A549 (cell line): ENCODE measurements around the gene ABCA2. TPM values are rescaled to one million over a fixed set of nuclear protein-coding genes. Genes with fewer than 3 reads are reported as not detected.
"Not testable (repeated sequence)": the region's sequence is repeated elsewhere in the genome, so short reads cannot be mapped to it uniquely, and the experiment has no call there.

ENCODE experiments used
- ATAC-seq, 2 experiments: fragments of 200-7000 bp in 1 of 2; fragments of >200 bp in 1 of 2; cut with Nextera tagmentation in 1 of 2; cut with Tn5 transposase in 1 of 2; 3 replicates each; pipeline versions ENCODE4 v1.8.0 to v1.9.1; 2018 to 2020; ENCODE audit warnings: mild to moderate bottlenecking in 1 of 2, moderate library complexity in 1 of 2
- CTCF ChIA-PET: fragments of 300-600 bp; sonication (Branson Sonifier 250); formaldehyde crosslinking; extraction: SDS; loops from one replicate; lab custom pipeline; 2021; ENCODE audit warnings: antibody characterized with exemption, inconsistent platforms; lab: Yijun Ruan, JAX
- POLR2A ChIA-PET: fragments of 350-600 bp; formaldehyde crosslinking; extraction: SDS; loops from one replicate; lab custom pipeline; 2021; ENCODE audit warnings: antibody characterized with exemption, inconsistent platforms; lab: Yijun Ruan, JAX
- DNase-seq, 2 experiments: peaks; one replicate each; pipeline versions ENCODE4 v3.0.0 to v3.0.0-alpha.2; 2011 to 2016; ENCODE audit warnings: low read depth in 1 of 2, low spot score in 1 of 2
- FAIRE-seq: peaks from 2 replicates; lab custom pipeline; 2011; peaks lifted over from hg19 to GRCh38; lab: Jason Lieb, UNC
- H3K27ac ChIP-seq, 2 experiments: fragments of >200 bp; sonication (Bioruptor Twin); formaldehyde crosslinking; 3 replicates each; pipeline ENCODE4 v1.5.1; 2016 to 2017
- H3K4me1 ChIP-seq: fragments of >200 bp; sonication (Bioruptor Twin); formaldehyde crosslinking; 3 replicates; pipeline ENCODE4 v1.6.1; 2016
- H3K4me2 ChIP-seq: fragments of >200 bp; sonication (Bioruptor Twin); formaldehyde crosslinking; 3 replicates; pipeline ENCODE4 v1.6.1; 2016
- H3K4me3 ChIP-seq: fragments of >200 bp; sonication (Bioruptor Twin); formaldehyde crosslinking; 3 replicates; pipeline ENCODE4 v1.5.1; 2016
- H3K9me3 ChIP-seq: fragments of >200 bp; sonication (Bioruptor Twin); formaldehyde crosslinking; 3 replicates; pipeline ENCODE4 v1.6.1; 2016
- BHLHE40 ChIP-seq: IDR thresholded peaks from 2 replicates; pipeline ENCODE4 v1.6.1; 2012; ENCODE audit warnings: low read depth, low read length, inconsistent platforms
- CBX8 ChIP-seq: fragments of 200-600 bp; sonication (generic); IDR thresholded peaks from 2 replicates; pipeline ENCODE4 v1.6.1; 2016
- EHF ChIP-seq: fragments of 250-450 bp; sonication (Bioruptor Pico); IDR thresholded peaks from 2 replicates; pipeline ENCODE4 v1.5.0; 2020; ENCODE audit warnings: mild to moderate bottlenecking
- ESRRA ChIP-seq: fragments of 150-350 bp; IDR thresholded peaks from 2 replicates; pipeline ENCODE4 v1.6.1; 2014; ENCODE audit warnings: mild to moderate bottlenecking, low read length, borderline replicate concordance
- NFE2L2 ChIP-seq: fragments of 150-350 bp; conservative IDR thresholded peaks from 2 replicates; pipeline ENCODE4 v1.6.1; 2014; ENCODE audit warnings: low read length
- NPAS2 ChIP-seq: fragments of 250-450 bp; sonication (Bioruptor Pico); IDR thresholded peaks from 2 replicates; pipeline ENCODE4 v1.8.0; 2022; ENCODE audit warnings: mild to moderate bottlenecking, moderate library complexity, borderline replicate concordance
- RFX5 ChIP-seq: fragments of 450-650 bp; IDR thresholded peaks from 2 replicates; pipeline ENCODE4 v1.7.1; 2014; ENCODE audit warnings: antibody characterized with exemption, mild to moderate bottlenecking, moderate library complexity
- RNF2 ChIP-seq: fragments of 200-600 bp; sonication (generic); IDR thresholded peaks from 2 replicates; pipeline ENCODE4 v1.6.1; 2016; ENCODE audit warnings: low read depth, mild to moderate bottlenecking, antibody characterized with exemption, moderate library complexity, borderline replicate concordance
- SREBF2 ChIP-seq: fragments of 450-650 bp; IDR thresholded peaks from 2 replicates; pipeline ENCODE4 v1.6.1; 2014; ENCODE audit warnings: mild to moderate bottlenecking, moderate library complexity
- ZFP36 ChIP-seq: fragments of 450-650 bp; IDR thresholded peaks from 2 replicates; pipeline ENCODE4 v1.6.1; 2014; ENCODE audit warnings: borderline replicate concordance; ENCODE audit not compliant: partially characterized antibody
- ZNF302 ChIP-seq: fragments of 250-450 bp; sonication (Bioruptor Pico); IDR thresholded peaks from 2 replicates; pipeline ENCODE4 v1.9.0; 2021; ENCODE audit warnings: inconsistent platforms, mild to moderate bottlenecking, moderate library complexity
- WGBS: methylation state at CpG from one replicate; pipeline ENCODE4 v1.1.6; 2017; ENCODE audit errors: missing lambda C conversion rate; 5-methylcytosine and 5-hydroxymethylcytosine counted together
- polyA plus RNA-seq, 4 experiments: library from polyadenylated mRNA; depleted of rRNA in 3 of 4; stranded (reverse); fragments of >200 nt; fragmentation: RNase III in 1 of 4; extraction: RNeasy Plus Mini Kit Qiagen cat#74134 plus additional on column Dnase treatment in 1 of 4; gene quantifications; 2 replicates in 3 of 4; 3 replicates in 1 of 4; pipeline ENCODE4 v1.2.3, GENCODE V29; 2011 to 2017
- TF ChIP-seq, protein P1 (sequence below): fragments of 200-600 bp; sonication (generic); IDR thresholded peaks from 2 replicates; pipeline ENCODE4 v1.6.1; 2016; ENCODE audit warnings: antibody characterized with exemption, mild to moderate bottlenecking, moderate library complexity
- TF ChIP-seq, protein P2 (sequence below): fragments of 150-350 bp; IDR thresholded peaks from 2 replicates; pipeline ENCODE4 v1.6.1; 2014; ENCODE audit warnings: low read depth, mild to moderate bottlenecking, low read length
- TF ChIP-seq, protein P3 (sequence below): fragments of >200 bp; sonication (Bioruptor Twin); formaldehyde crosslinking; IDR thresholded peaks from 3 replicates; pipeline ENCODE4 v1.5.1; 2016
- TF ChIP-seq, protein P4 (sequence below): IDR thresholded peaks from 2 replicates; pipeline ENCODE4 v1.6.1; 2012
- TF ChIP-seq, protein P5 (sequence below): IDR thresholded peaks from 2 replicates; pipeline ENCODE4 v1.6.1; 2012; ENCODE audit warnings: low read depth, borderline replicate concordance

Gene ABCA2
- polyA plus RNA-seq, 2 of the 4 experiments (the other 2 are of a cell fraction) = 8.3 to 24.7 TPM

DNA sequence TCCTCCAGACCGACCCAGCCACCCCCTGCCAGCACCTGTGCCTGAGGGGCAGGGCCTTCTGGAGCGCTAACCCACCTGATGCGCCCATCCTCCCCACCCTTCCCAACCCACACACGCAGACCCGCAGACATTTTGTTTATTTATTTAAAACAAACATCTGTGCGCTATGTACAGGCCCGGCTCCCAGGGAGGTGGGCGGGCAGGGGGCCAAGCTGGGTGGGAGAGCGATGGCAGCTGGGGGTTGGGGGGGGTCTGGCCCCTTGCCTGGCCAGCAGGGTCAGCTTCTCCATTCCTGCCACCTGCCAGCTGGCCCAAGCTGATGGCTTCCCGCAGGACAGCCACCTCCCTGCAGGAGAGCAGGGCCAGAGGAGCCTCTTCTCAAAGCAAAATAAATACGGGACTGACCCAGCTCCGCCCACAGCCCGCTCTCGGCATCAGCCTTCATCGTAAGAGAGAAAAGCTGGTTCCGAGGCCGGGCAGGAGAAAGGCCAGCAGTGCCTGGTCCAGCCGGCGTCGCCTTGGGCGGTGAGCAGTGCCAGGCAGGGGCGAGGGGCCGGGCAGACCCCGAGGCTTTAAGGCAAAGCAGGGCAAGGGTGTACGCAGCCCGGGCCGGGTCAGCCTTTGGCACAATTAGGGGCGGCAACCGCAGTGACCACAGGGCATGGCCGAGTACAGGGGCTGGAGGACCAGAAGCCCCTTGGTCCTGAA is 20.8 kb downstream of the ABCA2 start (continued):
- TF ChIP-seq, protein P1, sequence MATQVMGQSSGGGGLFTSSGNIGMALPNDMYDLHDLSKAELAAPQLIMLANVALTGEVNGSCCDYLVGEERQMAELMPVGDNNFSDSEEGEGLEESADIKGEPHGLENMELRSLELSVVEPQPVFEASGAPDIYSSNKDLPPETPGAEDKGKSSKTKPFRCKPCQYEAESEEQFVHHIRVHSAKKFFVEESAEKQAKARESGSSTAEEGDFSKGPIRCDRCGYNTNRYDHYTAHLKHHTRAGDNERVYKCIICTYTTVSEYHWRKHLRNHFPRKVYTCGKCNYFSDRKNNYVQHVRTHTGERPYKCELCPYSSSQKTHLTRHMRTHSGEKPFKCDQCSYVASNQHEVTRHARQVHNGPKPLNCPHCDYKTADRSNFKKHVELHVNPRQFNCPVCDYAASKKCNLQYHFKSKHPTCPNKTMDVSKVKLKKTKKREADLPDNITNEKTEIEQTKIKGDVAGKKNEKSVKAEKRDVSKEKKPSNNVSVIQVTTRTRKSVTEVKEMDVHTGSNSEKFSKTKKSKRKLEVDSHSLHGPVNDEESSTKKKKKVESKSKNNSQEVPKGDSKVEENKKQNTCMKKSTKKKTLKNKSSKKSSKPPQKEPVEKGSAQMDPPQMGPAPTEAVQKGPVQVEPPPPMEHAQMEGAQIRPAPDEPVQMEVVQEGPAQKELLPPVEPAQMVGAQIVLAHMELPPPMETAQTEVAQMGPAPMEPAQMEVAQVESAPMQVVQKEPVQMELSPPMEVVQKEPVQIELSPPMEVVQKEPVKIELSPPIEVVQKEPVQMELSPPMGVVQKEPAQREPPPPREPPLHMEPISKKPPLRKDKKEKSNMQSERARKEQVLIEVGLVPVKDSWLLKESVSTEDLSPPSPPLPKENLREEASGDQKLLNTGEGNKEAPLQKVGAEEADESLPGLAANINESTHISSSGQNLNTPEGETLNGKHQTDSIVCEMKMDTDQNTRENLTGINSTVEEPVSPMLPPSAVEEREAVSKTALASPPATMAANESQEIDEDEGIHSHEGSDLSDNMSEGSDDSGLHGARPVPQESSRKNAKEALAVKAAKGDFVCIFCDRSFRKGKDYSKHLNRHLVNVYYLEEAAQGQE = no peak
- TF ChIP-seq, protein P2, sequence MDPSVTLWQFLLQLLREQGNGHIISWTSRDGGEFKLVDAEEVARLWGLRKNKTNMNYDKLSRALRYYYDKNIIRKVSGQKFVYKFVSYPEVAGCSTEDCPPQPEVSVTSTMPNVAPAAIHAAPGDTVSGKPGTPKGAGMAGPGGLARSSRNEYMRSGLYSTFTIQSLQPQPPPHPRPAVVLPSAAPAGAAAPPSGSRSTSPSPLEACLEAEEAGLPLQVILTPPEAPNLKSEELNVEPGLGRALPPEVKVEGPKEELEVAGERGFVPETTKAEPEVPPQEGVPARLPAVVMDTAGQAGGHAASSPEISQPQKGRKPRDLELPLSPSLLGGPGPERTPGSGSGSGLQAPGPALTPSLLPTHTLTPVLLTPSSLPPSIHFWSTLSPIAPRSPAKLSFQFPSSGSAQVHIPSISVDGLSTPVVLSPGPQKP = no peak
- TF ChIP-seq ZNF302 = no peak
- TF ChIP-seq, all 56 proteins: peak for 0

DNA sequence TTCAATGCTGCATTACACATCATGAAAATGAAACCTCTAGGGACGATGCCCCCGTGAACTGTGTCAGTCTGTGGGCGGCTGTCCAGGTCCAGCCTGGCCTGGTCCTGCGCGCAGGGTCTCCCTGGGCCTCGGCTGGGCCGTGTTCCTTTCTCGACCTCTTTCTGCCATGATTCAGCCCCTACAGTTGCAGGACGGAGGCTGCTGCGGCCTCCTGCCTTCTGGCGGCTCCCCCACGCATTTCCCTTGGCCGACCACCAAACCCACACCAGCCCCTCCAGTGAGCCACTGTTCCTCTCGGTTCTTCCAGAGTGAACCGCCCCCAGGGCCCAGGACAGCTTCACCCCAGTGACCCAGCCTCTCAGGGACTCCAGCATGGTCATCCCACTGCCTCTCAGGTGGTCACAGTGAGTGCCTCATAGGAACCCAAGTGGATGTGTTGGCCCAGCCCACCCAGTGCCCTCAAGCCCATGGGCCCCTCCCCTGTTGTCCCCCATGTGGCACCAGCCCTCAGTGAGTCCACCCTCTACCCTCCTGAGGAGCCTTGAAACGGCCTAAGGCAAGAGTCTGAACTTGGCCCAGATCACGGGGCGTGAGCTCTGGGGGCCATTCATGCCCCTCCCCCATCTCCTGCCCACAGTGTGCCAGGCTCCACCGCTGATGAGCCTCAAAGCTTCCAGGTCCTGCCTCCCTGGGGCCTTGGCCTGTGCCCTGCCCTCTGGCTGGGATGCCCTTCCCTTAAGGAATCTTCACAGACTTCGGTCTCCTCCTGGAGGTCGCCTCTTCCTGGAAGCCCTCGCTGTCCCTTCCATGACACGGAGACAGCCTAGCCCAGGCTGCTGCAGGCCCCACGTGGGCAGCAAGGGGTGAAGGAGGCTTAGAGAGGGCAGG is 21.7 kb downstream of the ABCA2 start:
- WGBS = 92% methylated on average over 20 of the region's 24 CpGs

DNA sequence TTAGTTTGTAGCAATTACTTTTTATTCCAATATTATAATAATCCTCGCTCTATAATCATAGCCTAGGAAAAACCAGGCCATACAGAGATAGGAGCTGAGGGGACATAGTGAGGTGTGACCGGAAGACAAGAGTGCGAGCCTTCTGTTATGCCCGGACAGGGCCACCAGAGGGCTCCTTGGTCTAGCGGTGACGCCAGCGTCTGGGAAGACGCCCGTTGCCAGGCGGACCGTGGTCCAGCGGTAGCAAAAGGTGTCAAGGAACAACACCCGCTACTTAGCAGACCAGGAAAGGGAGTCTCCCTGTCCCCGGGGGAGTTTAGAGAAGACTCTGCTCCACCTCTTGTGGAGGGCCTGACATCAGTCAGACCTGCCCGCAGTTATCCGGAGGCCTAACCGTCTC is 23.8 kb downstream of the ABCA2 start:
- CTCF ChIA-PET = interaction anchor here (1.1 to 6.1 kb wide), 9 partner anchors 8 to 161 kb away, joined by 3 to 37 read pairs (median 5); partner anchors contain the start of genes ABCA2, AJM1 and CLIC3
- ATAC-seq, H3K27ac ChIP-seq, POLR2A ChIA-PET, H3K4me3 ChIP-seq, H3K4me2 ChIP-seq, H3K9me3 ChIP-seq, FAIRE-seq: not testable (repeated sequence)
- peak in 1 of 2 experiments; percentile 34 for DNase-seq
- H3K4me1 ChIP-seq = peaks cover 15% of the 10 kb centered on the region
- TF ChIP-seq, protein P3, sequence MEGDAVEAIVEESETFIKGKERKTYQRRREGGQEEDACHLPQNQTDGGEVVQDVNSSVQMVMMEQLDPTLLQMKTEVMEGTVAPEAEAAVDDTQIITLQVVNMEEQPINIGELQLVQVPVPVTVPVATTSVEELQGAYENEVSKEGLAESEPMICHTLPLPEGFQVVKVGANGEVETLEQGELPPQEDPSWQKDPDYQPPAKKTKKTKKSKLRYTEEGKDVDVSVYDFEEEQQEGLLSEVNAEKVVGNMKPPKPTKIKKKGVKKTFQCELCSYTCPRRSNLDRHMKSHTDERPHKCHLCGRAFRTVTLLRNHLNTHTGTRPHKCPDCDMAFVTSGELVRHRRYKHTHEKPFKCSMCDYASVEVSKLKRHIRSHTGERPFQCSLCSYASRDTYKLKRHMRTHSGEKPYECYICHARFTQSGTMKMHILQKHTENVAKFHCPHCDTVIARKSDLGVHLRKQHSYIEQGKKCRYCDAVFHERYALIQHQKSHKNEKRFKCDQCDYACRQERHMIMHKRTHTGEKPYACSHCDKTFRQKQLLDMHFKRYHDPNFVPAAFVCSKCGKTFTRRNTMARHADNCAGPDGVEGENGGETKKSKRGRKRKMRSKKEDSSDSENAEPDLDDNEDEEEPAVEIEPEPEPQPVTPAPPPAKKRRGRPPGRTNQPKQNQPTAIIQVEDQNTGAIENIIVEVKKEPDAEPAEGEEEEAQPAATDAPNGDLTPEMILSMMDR = peak; percentile 20; the same call in 1 of the 3 replicates
- 28% methylated on average over 17 of the region's 17 CpGs for WGBS

More for the DNA sequence above, 21.7 kb downstream of the ABCA2 start:
- Histone ChIP-seq H3K9me3 (no peaks in the 10 kb centered on the region), H3K4me1 (peaks cover 10% of the 10 kb centered on the region), H3K4me3 (no peak overlapping the region), H3K27ac (no peak overlapping the region), H3K4me2 (no peak overlapping the region)
- POLR2A ChIA-PET = interaction anchor here (0.8 kb wide), 1 partner anchor 14 kb away, joined by 3 read pairs; the partner anchor contains the start of gene PAXX
- no peak for FAIRE-seq
- no peak for DNase-seq
- ATAC-seq = no peak
- TF ChIP-seq, protein P4, sequence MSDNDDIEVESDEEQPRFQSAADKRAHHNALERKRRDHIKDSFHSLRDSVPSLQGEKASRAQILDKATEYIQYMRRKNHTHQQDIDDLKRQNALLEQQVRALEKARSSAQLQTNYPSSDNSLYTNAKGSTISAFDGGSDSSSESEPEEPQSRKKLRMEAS = no peak
- no peak for TF ChIP-seq BHLHE40
- no peak for TF ChIP-seq RNF2
- no peak for TF ChIP-seq SREBF2
- TF ChIP-seq NFE2L2 = no peak
- TF ChIP-seq ZFP36 = no peak
- TF ChIP-seq CBX8 = no peak
- TF ChIP-seq EHF (CRISPR knock-in tag) = no peak
- TF ChIP-seq RFX5 = no peak
- TF ChIP-seq, protein P5, sequence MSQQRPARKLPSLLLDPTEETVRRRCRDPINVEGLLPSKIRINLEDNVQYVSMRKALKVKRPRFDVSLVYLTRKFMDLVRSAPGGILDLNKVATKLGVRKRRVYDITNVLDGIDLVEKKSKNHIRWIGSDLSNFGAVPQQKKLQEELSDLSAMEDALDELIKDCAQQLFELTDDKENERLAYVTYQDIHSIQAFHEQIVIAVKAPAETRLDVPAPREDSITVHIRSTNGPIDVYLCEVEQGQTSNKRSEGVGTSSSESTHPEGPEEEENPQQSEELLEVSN = no peak
- no peak for TF ChIP-seq ZNF302
- no peak for TF ChIP-seq NPAS2 (CRISPR knock-in tag)
- no peak for TF ChIP-seq ESRRA
- CTCF ChIA-PET = interaction anchor here (0.6 to 6.1 kb wide), 11 partner anchors 10 to 184 kb away, joined by 3 to 37 read pairs (median 5); partner anchors contain the start of genes ABCA2, AJM1, CLIC3 and NPDC1
